Activated CD4-positive, CD25-positive, alpha-beta regulatory T cell treated with anti-CD3 and anti-CD28 coated beads, Interleukin-2, amount 50 U/mL, for 72 hours (primary cell): ENCODE data around the gene GJA3.

Experiments
- DNase-seq: peaks from one replicate; pipeline ENCODE4 v3.0.0; 2021

The GJA3 gene

GRCh38 chr13:20126541-20127261, 34.2 kb downstream of the GJA3 start:
- DNase-seq, result no peak

- DNase-seq, result no peak
Measured at GRCh38 chr13:20125783-20126165, 35.1 kb downstream of the GJA3 start.

GRCh38 chr13:20125129-20125782, 35.6 kb downstream of the GJA3 start:
- DNase-seq, result no peak

- no peak for DNase-seq
Measured at GRCh38 chr13:20124303-20124702, 36.5 kb downstream of the GJA3 start.

GRCh38 chr13:20121159-20121525, 39.7 kb downstream of the GJA3 start:
- no peak for DNase-seq

GRCh38 chr13:20119960-20120359, 40.9 kb downstream of the GJA3 start:
- no peak for DNase-seq

- DNase-seq, result peak; percentile 39
Measured at GRCh38 chr13:20118268-20119140, 42.3 kb downstream of the GJA3 start.

DNA sequence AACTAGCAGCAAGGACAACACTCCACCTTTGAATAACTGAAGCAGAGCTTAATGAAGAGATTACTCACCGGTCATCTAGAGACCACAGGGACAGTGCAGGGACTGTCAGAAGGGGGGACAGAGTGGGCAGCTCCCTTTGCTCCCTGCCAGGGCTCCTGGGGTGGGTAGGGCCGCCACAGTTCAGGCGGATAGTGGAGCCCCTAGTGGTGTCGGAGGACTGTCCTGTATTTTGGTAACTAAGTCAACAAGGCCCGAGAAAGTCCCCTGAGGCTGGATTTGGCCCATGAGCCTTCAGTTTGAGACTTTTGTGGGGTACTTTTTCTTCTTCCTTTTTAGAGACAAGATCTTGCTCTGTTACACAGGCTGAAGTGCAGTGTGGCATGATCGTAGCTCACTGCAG, 44.6 kb downstream of the GJA3 start:
- DNase-seq, result no peak

DNA sequence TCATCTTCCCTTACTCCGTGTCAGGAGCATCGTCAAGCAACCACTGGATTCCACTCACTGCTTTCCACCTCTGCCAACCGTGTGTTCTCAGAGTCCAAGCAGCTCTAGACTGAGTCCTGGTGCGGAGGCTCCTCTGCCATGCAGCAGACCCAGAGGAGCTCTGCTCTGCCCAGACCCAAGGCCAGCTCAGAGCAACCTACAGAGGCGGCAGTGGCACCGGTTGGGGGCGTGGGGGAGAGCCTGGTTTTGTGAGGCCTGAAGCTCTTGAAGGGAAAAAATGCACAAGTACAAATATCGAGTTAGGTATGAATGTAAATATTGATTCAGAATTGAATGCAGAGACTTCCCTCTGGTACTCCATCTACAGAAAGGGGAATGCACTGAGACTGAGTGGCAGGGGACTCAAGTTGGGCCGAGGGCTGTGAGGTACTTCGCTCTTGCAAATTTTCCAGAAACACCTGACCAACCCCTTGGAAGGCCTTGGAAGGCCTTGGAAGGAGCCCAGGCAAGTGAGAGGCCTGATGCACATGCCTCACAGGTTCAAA, 46.7 kb downstream of the GJA3 start:
- no peak for DNase-seq

- no peak for DNase-seq
Measured at GRCh38 chr13:20109037-20109436, 51.8 kb downstream of the GJA3 start.

DNA sequence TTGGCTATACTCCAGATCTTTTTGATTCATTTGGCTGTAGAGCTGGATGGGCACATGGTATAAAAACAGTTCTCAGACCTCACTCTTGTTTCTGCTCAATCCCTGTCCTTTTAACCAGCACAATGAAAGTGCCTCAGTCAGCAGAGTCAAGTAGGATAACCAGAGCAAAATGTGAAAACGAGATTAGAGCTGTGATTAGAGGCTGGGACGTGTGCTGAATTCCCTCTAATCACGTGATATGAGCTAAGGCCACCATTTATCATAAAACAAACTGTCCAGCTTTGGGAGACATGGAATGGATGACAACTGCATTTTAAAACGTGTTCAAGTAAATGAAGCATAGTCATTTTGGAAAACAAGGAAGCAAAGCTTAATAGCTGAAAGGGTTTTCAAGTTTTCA, 54.1 kb downstream of the GJA3 start:
- no peak for DNase-seq

DNA sequence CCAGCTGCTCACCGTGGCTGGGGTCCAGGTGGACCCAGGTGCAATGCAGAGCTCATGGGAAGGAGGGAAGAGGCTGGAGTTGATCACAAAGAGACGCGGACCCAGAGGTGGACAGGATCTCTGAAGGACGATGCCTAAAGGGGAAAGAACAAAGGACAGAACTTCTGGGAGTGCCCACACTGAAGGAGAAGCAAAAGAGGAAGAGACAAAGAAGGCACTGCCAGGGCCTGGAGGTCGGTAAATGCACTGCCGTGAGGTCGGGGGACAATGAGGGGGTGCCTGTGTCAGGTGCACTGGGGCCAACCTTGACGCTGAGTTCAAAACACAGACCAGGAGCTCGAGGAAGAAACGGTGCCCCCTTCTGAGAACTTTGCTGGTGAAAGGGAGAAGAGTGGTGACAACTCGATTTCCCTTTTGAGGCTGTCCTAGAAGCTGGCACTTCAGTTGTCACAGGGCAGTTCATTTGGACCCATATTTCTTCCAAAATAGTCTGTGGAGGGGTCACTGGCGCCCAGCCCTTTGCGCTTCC, 55.6 kb downstream of the GJA3 start:
- DNase-seq, result no peak

DNA sequence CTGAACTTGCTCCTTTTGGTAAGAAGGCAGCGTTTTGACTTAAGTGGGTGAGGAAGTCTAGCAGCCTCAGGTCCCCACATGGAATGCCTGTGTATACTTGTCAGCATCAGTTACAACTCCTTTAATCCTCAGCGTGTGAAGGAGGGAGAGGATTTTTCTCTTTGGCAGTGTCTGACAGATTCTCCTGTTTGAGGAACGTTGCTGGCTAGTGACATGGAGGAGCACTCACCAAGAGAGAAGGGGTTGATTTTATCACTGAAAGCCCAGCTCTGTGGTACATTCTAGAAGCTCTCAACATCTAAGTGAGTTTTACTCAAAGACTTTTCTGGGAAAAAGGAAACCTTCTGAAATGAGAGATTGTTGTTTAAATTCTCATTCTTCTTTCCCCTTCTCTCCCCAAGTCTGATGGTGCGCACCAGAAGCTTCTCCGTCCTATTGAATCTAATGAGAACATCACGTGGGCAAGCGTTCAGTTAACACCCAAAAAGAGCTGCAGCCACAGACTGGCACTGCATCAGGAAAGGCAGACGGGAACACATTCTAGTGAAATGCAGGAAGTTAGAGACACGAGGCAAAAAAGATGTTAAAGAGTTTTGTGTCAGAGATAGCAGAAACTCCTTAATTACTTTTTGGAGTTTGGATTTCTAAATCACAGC, 58.2 kb downstream of the GJA3 start:
- DNase-seq, result no peak

- DNase-seq, result no peak
Measured at GRCh38 chr13:20101467-20102316, 59.2 kb downstream of the GJA3 start.

- no peak for DNase-seq
Measured at GRCh38 chr13:20099319-20099718, 61.5 kb downstream of the GJA3 start.

DNA sequence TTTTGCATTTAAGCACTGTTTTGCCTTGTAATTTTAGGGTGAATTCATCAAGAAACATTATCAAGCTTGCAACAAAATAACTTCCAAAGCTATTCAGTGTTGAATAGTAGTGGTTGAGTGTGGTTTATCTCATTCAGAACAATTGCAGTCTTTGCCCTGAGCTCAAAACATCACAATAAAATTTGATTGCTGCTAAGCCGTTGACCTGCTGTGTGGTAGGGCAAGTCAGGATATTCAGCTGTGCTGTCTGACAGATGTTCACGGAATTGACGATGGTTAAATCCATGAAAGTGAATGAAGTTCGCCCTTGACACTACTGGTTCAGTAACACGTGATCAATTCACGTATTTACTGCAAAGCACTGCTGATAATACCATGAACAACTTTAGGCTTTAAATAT, 66.9 kb downstream of the GJA3 start:
- DNase-seq, result no peak

GRCh38 chr13:20090349-20090748, 70.5 kb downstream of the GJA3 start:
- DNase-seq, result no peak
